SK-N-SH (cell line): ENCODE measurements around the gene RUSC2. TPM values are rescaled to one million over a fixed set of nuclear protein-coding genes. Genes with fewer than 3 reads are reported as not detected.

ENCODE experiments used
- CTCF ChIA-PET: fragments of 300-600, 350-600 bp; formaldehyde crosslinking; extraction: SDS; loops from one replicate; lab custom pipeline; 2021; lab: Yijun Ruan, JAX
- POLR2A ChIA-PET: fragments of 350-600 bp; sonication (Branson Sonifier 250); formaldehyde crosslinking; extraction: SDS; loops from one replicate; lab custom pipeline; 2020; ENCODE audit warnings: antibody characterized with exemption, inconsistent platforms; lab: Yijun Ruan, JAX
- DNase-seq: peaks from one replicate; pipeline ENCODE4 v3.0.0; 2012
- H2AFZ ChIP-seq: fragments of 200-600 bp; sonication (generic); 2 replicates; pipeline ENCODE4 v1.8.1; 2016; ENCODE audit warnings: antibody characterized with exemption, mild to moderate bottlenecking, low read depth
- H3F3A ChIP-seq: fragments of 200-600 bp; sonication (generic); replicated peaks from 2 replicates; pipeline ENCODE3; 2016; ENCODE audit warnings: antibody characterized with exemption, mild to moderate bottlenecking; ENCODE audit not compliant: insufficient read depth
- H3K27ac ChIP-seq, 2 experiments: fragments of 200-500 bp in 1 of 2; fragments of 200-600 bp in 1 of 2; sonication (Bioruptor generic) in 1 of 2; sonication (generic), shearing (Covaris generic) in 1 of 2; 2 replicates each; pipeline versions ENCODE4 v1.5.1 to v1.6.1; 2014 to 2016; ENCODE audit warnings: low read depth in 2 of 2, inconsistent platforms in 1 of 2, low read length in 1 of 2, mild to moderate bottlenecking in 1 of 2, mixed read lengths in 1 of 2
- H3K27me3 ChIP-seq: fragments of 200-600 bp; sonication (generic), shearing (Covaris generic); 2 replicates; pipeline ENCODE4 v1.6.1; 2016; ENCODE audit warnings: mixed run types; ENCODE audit not compliant: insufficient read depth
- H3K36me3 ChIP-seq, 2 experiments: fragments of 200-500 bp in 1 of 2; fragments of 200-600 bp in 1 of 2; sonication (Bioruptor generic) in 1 of 2; sonication (generic) in 1 of 2; replicated peaks in 1 of 2; 2 replicates each; pipeline versions ENCODE3 to v1.5.1; 2014 to 2016; ENCODE audit warnings: low read length in 1 of 2, mild to moderate bottlenecking in 1 of 2; ENCODE audit not compliant: insufficient read depth in 2 of 2, control insufficient read depth in 1 of 2
- H3K4me1 ChIP-seq, 2 experiments: fragments of 200-500 bp in 1 of 2; fragments of 200-600 bp in 1 of 2; sonication (Bioruptor generic) in 1 of 2; sonication (generic), shearing (Covaris generic) in 1 of 2; 2 replicates each; pipeline versions ENCODE4 v1.5.1 to v1.6.1; 2014 to 2016; ENCODE audit warnings: low read depth in 1 of 2, low read length in 1 of 2, mixed run types in 1 of 2; ENCODE audit not compliant: insufficient read depth in 2 of 2, control insufficient read depth in 1 of 2
- H3K4me2 ChIP-seq: fragments of 200-600 bp; sonication (generic), shearing (Covaris generic); 2 replicates; pipeline ENCODE4 v1.6.1; 2017; ENCODE audit warnings: mixed run types
- H3K4me3 ChIP-seq, 2 experiments: fragments of 200-500 bp in 1 of 2; fragments of 200-600 bp in 1 of 2; sonication (Bioruptor generic) in 1 of 2; sonication (generic), shearing (Covaris generic) in 1 of 2; 2 replicates each; pipeline versions ENCODE4 v1.5.1 to v1.8.1; 2014 to 2016; ENCODE audit warnings: low read depth in 2 of 2, inconsistent platforms in 1 of 2, low read length in 1 of 2, mild to moderate bottlenecking in 1 of 2, mixed read lengths in 1 of 2, moderate library complexity in 1 of 2
- H3K79me2 ChIP-seq: fragments of 200-600 bp; sonication (generic); 2 replicates; pipeline ENCODE4 v1.8.1; 2017; ENCODE audit warnings: mild to moderate bottlenecking; ENCODE audit not compliant: insufficient read depth
- H3K9ac ChIP-seq: fragments of 200-600 bp; sonication (generic); 2 replicates; pipeline ENCODE4 v1.6.1; 2017; ENCODE audit warnings: mixed run types
- H3K9me2 ChIP-seq: fragments of 200-600 bp; sonication (generic); 2 replicates; pipeline ENCODE4 v1.6.1; 2017; ENCODE audit warnings: mixed run types
- H3K9me3 ChIP-seq: fragments of 200-600 bp; sonication (generic); 2 replicates; pipeline ENCODE4 v1.6.1; 2017; ENCODE audit warnings: mixed run types, mild to moderate bottlenecking, moderate library complexity
- H4K20me1 ChIP-seq: fragments of 200-600 bp; sonication (generic); 2 replicates; pipeline ENCODE4 v1.6.1; 2017; ENCODE audit warnings: mild to moderate bottlenecking, mixed run types; ENCODE audit not compliant: insufficient read depth
- CTCF ChIP-seq: fragments of 200-600 bp; sonication (generic); IDR thresholded peaks from 2 replicates; pipeline ENCODE4 v1.6.1; 2017; ENCODE audit warnings: antibody characterized with exemption, mild to moderate bottlenecking, moderate library complexity
- ELF1 ChIP-seq: IDR thresholded peaks from 2 replicates; pipeline ENCODE4 v1.4.0; 2012
- EZH2phosphoT487 ChIP-seq: fragments of 200-600 bp; sonication (generic); IDR thresholded peaks from 2 replicates; pipeline ENCODE4 v1.6.1; 2017; ENCODE audit warnings: low read depth, mixed run types, mild to moderate bottlenecking, antibody characterized with exemption, moderate library complexity, borderline replicate concordance
- FOXJ3 ChIP-seq: sonication (generic); formaldehyde crosslinking; IDR thresholded peaks from 2 replicates; pipeline ENCODE4 v1.5.1; 2020; ENCODE audit warnings: mild to moderate bottlenecking, missing genetic modification reagents
- MXI1 ChIP-seq: IDR thresholded peaks from 2 replicates; pipeline ENCODE4 v1.6.1; 2012; ENCODE audit warnings: mild to moderate bottlenecking, low read depth, low read length, improper control_type of control experiment
- RAD21 ChIP-seq: IDR thresholded peaks from 2 replicates; pipeline ENCODE4 v1.6.1; 2012; ENCODE audit warnings: mild to moderate bottlenecking, low read length
- SIN3A ChIP-seq: IDR thresholded peaks from 2 replicates; pipeline ENCODE4 v1.6.1; 2012; ENCODE audit warnings: low read depth, mild to moderate bottlenecking, low read length, moderate library complexity, borderline replicate concordance
- SMC3 ChIP-seq: IDR thresholded peaks from 2 replicates; pipeline ENCODE4 v1.6.1; 2012; ENCODE audit warnings: low read depth, low read length, improper control_type of control experiment
- USF1 ChIP-seq: IDR thresholded peaks from 2 replicates; pipeline ENCODE4 v1.4.0; 2012; ENCODE audit warnings: low read depth, borderline replicate concordance
- YY1 ChIP-seq: IDR thresholded peaks from 2 replicates; pipeline ENCODE4 v1.4.0; 2012; ENCODE audit warnings: low read depth, mild to moderate bottlenecking
- WGBS: methylation state at CpG from one replicate; pipeline ENCODE4 v1.1.6; 2017; ENCODE audit warnings: low lambda C conversion rate; 5-methylcytosine and 5-hydroxymethylcytosine counted together
- polyA plus RNA-seq, 3 experiments: library from polyadenylated mRNA; depleted of rRNA; stranded (reverse); fragments of >200 nt; gene quantifications; 2 replicates each; pipeline ENCODE4 v1.2.3, GENCODE V29; 2012

Gene RUSC2
- polyA plus RNA-seq, 1 of the 3 experiments (the other 2 are of a cell fraction) = 14.5 TPM

GRCh38 chr9:35478871-35479270 is 11.0 kb upstream of the RUSC2 start (continued):
- TF ChIP-seq ELF1 (no peak), SMC3 (no peak), CTCF (no peak), SIN3A (no peak), YY1 (no peak), EZH2phosphoT487 (no peak)

GRCh38 chr9:35481347-35481975 is 8.4 kb upstream of the RUSC2 start:
- Histone ChIP-seq H3K9ac (no peak overlapping the region), H3K27me3 (no peaks in the 10 kb centered on the region), H3K9me3 (no peaks in the 10 kb centered on the region), H3K9me2 (no peaks in the 10 kb centered on the region), H3K4me2 (no peak overlapping the region), H3K4me3 (no peak overlapping the region), H3K36me3 (no peaks in the 10 kb centered on the region), H4K20me1 (no peaks in the 10 kb centered on the region), H3F3A (no peaks in the 10 kb centered on the region), H2AFZ (no peak overlapping the region), H3K4me1 (no peaks in the 10 kb centered on the region), H3K27ac (no peak overlapping the region), H3K79me2 (no peaks in the 10 kb centered on the region; the same call in 1 of the 2 replicates)
- ChIA-PET CTCF (interaction anchor here (0.6 kb wide), 1 partner anchor 71 kb away, joined by 3 read pairs; no protein-coding TSS in a partner anchor), POLR2A (no interaction called here)
- 88% methylated on average over 4 of the region's 4 CpGs for WGBS
- TF ChIP-seq MXI1 = no peak
- TF ChIP-seq CTCF = peak; percentile 59
- peak; percentile 63 for TF ChIP-seq RAD21
- no peak for TF ChIP-seq EZH2phosphoT487
- TF ChIP-seq USF1 = no peak
- TF ChIP-seq FOXJ3 (CRISPR knock-in tag) = no peak
- TF ChIP-seq SMC3 = peak; percentile 59
- DNase-seq = peak; percentile 37
